ELF-1 (cell line): ENCODE data around the gene RACGAP1.

Experiments
- DNase-seq: peaks from one replicate; pipeline ENCODE4 v3.0.0-alpha.2; 2016; ENCODE audit warnings: low read depth, low spot score

Gene RACGAP1

DNA sequence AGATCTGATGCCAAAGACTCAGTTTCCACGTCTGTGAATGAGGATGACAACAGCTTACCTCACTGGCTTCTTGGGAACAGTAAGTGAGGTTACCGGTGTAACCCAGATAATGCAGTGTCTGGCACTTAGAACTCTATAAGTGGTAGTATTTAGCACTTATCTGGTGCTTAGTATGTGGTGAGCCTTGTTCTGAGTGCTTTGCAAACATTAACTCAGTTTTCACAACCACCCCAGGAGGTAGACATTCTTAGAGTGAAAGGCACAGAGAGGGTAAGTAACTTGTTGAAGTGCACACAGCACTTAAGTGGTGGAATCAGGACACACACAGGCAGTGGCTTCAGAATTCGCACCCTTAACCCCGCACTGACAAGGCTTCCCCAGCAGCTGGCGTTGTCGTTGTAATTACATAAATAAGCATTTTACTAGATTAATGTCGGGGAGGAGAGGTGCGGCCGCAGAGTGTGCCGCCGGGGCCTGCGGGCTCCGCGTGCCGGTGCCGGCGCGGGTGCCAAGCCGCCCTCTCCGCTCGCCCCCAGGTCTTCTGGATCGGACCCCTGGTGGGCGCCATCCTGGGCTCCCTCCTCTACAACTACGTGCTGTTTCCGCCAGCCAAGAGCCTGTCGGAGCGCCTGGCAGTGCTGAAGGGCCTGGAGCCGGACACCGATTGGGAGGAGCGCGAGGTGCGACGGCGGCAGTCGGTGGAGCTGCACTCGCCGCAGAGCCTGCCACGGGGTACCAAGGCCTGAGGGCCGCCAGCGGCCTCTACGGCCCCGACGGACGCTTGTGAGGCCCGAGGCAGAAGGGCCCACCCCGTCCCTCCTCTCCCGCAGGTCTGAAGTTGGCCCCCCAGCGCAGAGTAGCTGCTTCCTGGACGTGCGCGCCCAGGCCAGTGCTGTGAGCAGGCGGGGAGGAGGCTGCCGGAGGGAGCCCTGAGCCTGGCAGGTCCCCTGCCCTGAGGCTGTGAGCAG lies 70.1 kb downstream of the RACGAP1 start:
- DNase-seq: peak; percentile 69

DNA sequence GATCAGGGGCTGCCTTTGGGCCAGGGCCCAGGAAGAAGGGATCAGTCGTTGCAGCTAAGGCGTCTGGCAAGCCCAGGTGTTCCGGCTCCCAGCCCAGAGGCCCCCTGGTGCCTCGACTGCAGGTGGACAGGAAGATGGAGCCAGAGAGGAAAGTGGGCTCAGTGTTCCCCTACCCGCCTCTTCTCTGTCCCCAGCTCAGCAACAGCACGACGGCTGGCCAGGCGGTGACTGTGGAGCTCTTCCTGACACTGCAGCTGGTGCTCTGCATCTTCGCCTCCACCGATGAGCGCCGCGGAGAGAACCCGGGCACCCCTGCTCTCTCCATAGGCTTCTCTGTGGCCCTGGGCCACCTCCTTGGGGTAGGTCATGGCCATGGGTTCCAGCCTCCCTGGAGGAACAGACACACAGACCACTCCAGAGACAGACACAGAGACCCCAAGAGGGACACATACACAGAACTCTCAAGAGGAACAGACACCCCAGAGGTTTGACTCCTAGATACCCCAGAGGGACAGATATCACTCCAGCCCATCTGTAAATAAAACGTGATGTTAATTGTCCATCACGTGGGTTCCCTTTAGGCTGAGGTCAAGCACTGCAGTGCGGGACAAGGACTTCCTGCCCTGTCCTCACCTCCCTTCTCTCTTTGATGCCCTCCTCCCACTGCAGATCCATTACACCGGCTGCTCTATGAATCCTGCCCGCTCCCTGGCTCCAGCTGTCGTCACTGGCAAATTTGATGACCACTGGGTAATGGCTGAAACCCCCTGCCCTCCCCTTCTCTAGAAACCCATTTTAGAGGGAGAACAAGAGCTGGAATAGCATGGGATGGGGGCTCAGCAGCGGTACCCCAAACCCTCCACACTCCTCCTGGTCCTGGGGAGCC lies 71.1 kb downstream of the RACGAP1 start:
- no peak for DNase-seq

- no peak for DNase-seq
Observed at GRCh38 chr12:49953151-49953550, 72.1 kb downstream of the RACGAP1 start.

DNA sequence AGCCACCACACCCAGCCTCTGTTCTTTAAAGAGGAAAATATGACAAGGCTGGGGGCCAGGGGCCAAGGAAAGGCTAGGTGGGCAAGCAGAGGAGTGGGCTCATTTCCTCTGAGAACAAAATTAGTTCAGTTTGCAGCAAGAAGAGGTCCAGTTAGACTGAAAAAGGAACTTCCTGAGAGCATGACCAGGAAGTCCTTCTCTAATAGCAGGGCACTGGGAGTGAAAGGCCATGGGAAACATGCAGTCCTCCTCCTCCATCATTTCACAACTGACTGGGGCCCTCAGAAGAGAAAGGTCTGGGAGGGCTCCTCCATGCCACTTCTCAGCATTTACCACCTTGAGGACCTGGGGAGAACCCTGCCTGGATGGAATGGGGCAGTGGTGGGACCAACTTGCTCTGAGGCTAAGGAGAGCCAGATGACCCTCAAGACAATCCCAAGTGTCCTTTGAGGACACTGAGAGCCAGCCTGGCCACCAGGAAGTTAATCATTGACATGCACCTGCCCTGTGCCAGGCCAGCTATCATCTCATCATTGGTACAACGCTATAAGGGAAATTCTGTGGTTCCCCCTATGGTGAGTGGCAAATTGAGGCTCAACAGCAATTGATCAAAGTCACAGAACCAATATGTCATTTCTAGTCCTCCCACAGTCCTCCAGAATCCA lies 72.8 kb downstream of the RACGAP1 start:
- no peak for DNase-seq

DNA sequence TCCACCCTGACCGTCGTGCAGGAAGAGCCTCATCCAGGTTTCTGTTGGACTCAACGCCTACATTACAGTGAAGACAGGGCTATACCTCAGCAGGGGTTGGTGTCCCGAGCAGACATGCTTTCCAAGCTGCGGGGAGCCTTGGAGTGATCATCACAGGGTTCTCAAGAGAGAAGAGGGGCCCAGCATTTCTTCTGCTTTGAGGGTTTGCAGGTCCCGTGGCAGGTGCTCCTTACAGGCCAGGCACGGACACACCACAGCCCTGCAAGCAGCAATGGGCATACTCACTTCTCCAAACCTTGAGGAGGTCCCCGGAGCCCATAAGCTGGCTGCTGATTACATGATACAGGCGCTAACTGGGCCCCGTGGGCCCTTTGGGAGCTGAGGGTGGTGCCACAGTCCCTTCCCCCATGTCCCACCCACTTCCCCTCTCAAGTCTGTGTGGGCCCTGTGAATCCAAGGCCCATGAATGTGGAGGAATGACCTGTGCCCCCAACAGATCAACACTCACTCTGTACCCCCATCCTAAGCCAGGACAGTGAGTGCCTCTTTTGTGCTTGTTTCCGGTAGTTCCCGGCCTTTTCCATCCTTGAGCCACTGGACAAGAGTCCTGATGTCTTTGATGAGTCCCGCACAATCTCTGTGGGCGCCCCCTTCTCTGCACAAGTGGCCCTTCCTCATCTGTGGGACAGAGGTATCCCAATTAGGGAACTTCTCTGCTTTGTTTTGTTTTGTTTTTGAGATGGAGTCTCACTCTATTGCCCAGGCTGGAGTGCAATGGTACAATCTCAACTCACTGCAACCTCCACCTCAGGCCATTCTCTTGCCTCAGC lies 73.7 kb downstream of the RACGAP1 start:
- DNase-seq: no peak

DNA sequence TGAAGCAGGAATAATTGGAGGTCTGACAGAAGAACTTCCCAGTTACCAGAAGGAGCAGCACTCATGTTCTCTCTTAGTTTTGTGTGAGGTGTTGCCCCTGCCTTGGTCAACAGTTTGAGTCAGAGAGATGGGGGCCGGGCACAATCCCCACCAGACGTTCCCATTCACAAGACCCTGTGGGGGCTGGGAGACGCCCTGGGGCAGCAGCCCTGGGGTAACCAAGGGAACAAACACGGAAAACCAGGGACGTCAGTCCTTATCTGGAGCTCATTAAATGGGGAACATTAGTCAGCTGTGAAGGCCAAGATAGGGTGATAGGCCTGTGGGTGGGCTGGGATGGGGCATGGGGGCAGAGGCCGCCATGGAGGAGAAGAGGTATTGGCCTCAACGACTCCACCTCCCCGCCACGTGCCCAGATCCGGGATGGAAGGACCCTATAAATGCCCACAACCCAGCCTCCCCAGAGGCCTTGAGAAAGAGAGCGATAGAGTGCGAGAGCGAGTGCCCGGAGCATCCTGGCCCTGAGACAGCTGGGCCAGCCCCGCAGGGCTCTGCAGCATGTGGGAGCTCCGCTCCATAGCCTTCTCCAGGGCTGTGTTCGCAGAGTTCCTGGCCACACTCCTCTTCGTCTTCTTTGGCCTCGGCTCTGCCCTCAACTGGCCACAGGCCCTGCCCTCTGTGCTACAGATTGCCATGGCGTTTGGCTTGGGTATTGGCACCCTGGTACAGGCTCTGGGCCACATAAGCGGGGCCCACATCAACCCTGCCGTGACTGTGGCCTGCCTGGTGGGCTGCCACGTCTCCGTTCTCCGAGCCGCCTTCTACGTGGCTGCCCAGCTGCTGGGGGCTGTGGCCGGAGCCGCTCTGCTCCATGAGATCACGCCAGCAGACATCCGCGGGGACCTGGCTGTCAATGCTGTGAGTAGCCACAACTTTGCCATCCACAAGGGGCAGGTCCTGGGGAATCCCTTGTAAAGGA lies 74.7 kb downstream of the RACGAP1 start, which contains the start of gene AQP2:
TSS of gene AQP2 (plus strand) at position 465 of the 979 bp plus-strand sequence. CDS start at position 559, 94 bp downstream.
- no peak for DNase-seq

DNA sequence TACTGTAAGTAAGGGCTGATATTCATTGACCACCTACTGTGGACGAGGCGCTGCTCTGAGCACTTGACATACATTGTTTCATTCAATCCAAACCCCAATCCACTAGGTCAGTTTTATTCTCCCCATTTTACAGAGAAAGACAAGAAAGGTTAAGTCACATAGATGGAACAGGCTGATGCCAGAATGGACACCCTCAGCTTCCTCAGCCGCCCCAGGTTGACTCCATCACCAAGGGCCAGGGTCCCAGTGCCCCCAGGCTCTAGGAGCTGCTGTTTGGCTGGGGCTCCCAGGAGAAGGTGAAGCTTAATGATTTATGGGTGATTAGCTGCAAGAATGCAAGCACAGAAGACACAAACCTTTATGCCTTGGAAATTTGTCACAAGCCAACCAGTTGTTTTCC lies 75.4 kb downstream of the RACGAP1 start:
- no peak for DNase-seq

- DNase-seq: no peak
Observed at GRCh38 chr12:49948866-49949845, 76.1 kb downstream of the RACGAP1 start.

DNA sequence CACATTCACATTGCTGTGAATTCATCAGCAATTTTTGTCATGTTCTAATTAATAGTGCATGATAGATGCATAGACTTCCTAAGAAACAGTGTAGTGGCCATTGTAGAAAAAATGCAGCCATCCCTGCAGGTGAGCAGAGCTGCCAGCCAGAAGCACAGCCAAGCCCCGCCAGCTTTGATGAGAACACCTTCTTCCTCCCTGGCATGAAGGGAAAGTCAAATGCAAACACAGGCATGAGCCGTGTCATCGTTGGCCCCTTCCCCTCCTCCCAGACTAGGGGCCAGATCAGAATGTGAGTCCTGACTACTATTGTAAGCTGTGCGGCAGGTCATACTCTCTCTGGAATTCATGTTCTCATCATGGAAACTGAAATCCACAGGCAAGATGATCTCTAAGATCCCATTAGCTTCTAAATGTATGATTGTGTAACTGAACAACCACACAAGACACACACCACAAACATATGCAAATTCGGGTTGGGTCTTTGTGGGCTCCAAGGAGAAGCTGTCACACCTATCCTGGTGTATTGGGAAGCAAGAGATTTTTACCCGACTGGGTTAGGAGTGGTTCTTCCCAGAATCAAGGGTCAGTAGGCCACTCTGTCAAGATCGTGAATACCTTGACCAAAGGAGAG lies 77.6 kb downstream of the RACGAP1 start:
- DNase-seq: no peak

DNA sequence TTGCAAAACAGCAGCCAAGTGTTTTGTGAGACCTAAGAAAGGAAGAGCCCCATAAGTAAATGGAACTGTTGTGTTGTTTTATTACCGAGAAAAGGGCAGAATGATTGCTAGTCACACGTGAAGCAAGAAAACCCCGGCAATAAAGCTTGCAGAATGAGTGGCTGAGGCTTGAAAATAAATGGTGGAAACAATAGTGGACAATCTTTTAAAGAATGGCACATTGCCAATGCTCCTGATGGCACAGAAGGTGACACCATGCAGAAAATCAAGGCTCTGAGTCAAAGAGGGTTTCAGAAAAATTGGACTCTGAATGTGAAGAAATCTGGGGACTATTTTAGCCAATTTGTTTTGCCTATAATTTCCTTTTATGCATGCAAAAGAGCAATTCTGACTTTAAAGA lies 78.8 kb downstream of the RACGAP1 start:
- DNase-seq: no peak

DNA sequence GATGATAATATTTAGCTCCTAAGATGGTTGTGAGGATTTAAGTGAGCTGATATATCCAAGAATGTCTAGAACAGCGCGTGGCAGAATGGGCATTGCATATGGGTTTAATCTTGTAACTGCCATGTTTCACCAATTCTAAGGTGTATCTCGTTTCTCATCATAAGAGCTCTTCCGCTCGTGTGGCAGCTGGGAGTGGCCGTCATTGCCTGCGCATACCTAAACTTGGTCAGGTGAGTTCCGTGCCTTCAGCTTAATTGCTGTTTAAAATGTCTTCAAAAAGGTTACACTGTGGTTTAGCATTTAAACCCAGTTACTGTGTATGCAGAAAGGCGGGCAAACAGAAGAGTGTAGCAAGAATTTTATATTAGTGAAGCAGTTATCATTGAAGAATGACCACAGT lies 79.2 kb downstream of the RACGAP1 start:
- no peak for DNase-seq

GRCh38 chr12:49945394-49946080 lies 79.8 kb downstream of the RACGAP1 start:
- peak; percentile 93 for DNase-seq

DNA sequence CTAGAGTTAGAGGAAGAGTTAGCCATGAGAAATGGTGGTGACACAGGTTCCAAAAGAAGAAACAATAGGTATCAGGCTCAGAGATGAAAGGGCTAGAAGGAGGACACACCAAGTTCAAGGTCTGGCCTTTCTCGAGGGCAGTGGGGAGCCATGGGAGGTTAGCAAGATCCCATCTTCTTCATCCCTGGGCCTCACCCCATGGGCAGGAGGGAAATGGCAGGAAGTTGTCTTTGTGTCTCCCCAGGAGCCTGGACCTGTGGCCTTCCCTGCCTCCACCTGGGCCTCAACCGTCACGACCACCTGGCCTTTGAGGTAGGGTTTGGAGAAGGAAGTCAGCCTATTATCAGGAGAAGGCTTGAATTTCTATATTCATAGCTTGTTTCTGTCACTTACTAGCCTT lies 80.6 kb downstream of the RACGAP1 start:
- DNase-seq: no peak

- no peak for DNase-seq
Observed at GRCh38 chr12:49944046-49944445, 81.2 kb downstream of the RACGAP1 start.

GRCh38 chr12:49943625-49943960 lies 81.7 kb downstream of the RACGAP1 start:
- DNase-seq: no peak

- no peak for DNase-seq
Observed at GRCh38 chr12:49942921-49943624, 82.2 kb downstream of the RACGAP1 start.

- no peak for DNase-seq
Observed at GRCh38 chr12:49942512-49942893, 82.8 kb downstream of the RACGAP1 start.
